Neural progenitor cell (in vitro differentiated cells): Measurements from ENCODE around the gene DCANP1. TPM values are rescaled to one million over a fixed set of nuclear protein-coding genes. Genes with fewer than 3 reads are reported as not detected.

Source experiments
- DNase-seq: peaks from one replicate; pipeline ENCODE4 v3.0.0-alpha.2; 2016; ENCODE audit warnings: low spot score
- H2AFZ ChIP-seq: fragments of 200-600 bp; sonication (generic); replicated peaks from 2 replicates; pipeline ENCODE4 v1.6.1; 2016; ENCODE audit warnings: antibody characterized with exemption
- H3F3A ChIP-seq: fragments of 200-600 bp; sonication (generic); 2 replicates; pipeline ENCODE4 v1.6.1; 2016; ENCODE audit warnings: antibody characterized with exemption, low read depth
- H3K27ac ChIP-seq: fragments of 200-600 bp; sonication (generic); 2 replicates; pipeline ENCODE4 v1.5.1; 2016; ENCODE audit warnings: mild to moderate bottlenecking
- H3K27me3 ChIP-seq: fragments of 200-600 bp; sonication (generic); 2 replicates; pipeline ENCODE4 v1.6.1; 2016; ENCODE audit warnings: mild to moderate bottlenecking, moderate library complexity
- H3K36me3 ChIP-seq: fragments of 200-600 bp; sonication (generic); 2 replicates; pipeline ENCODE4 v1.5.1; 2016
- H3K4me1 ChIP-seq: fragments of 200-600 bp; sonication (generic); 2 replicates; pipeline ENCODE4 v1.6.1; 2016; ENCODE audit warnings: mixed run types
- H3K4me2 ChIP-seq: fragments of 200-600 bp; sonication (generic); 2 replicates; pipeline ENCODE4 v1.6.1; 2016
- H3K4me3 ChIP-seq: fragments of 200-600 bp; sonication (generic); 2 replicates; pipeline ENCODE4 v1.5.1; 2016
- H3K79me2 ChIP-seq: fragments of 200-600 bp; sonication (generic); 2 replicates; pipeline ENCODE4 v1.6.1; 2016; ENCODE audit warnings: low read depth
- H3K9ac ChIP-seq: fragments of 200-600 bp; sonication (generic); 2 replicates; pipeline ENCODE4 v1.6.1; 2016
- H3K9me3 ChIP-seq: fragments of 200-600 bp; sonication (generic); 2 replicates; pipeline ENCODE4 v1.5.1; 2016; ENCODE audit warnings: low read depth
- H4K20me1 ChIP-seq: fragments of 200-600 bp; sonication (generic); 2 replicates; pipeline ENCODE4 v1.6.1; 2016; ENCODE audit warnings: low read depth
- H3K27ac Mint-ChIP-seq: 3 replicates; pipeline ENCODE4 v1.8.0; 2021; ENCODE audit warnings: mixed read lengths
- H3K27me3 Mint-ChIP-seq: 2 replicates; pipeline ENCODE4 v1.8.0; 2022; ENCODE audit warnings: low read depth, mild to moderate bottlenecking, inconsistent platforms, moderate library complexity, mixed read lengths; ENCODE audit not compliant: insufficient read depth
- H3K36me3 Mint-ChIP-seq: 3 replicates; pipeline ENCODE4 v1.8.0; 2021; ENCODE audit warnings: mixed read lengths
- H3K4me1 Mint-ChIP-seq: 3 replicates; pipeline ENCODE4 v1.8.0; 2021; ENCODE audit warnings: mixed read lengths
- H3K4me3 Mint-ChIP-seq: 3 replicates; pipeline ENCODE4 v1.8.0; 2021; ENCODE audit warnings: mild to moderate bottlenecking, moderate library complexity, mixed read lengths
- H3K9me3 Mint-ChIP-seq: 3 replicates; pipeline ENCODE4 v1.8.0; 2020; ENCODE audit warnings: mixed read lengths
- EZH2 ChIP-seq: fragments of 200-600 bp; sonication (generic); IDR thresholded peaks from 2 replicates; pipeline ENCODE4 v1.6.1; 2017; ENCODE audit warnings: antibody characterized with exemption, mild to moderate bottlenecking, moderate library complexity
- EZH2phosphoT487 ChIP-seq: fragments of 200-600 bp; sonication (generic); IDR thresholded peaks from 2 replicates; pipeline ENCODE4 v1.6.1; 2017; ENCODE audit warnings: antibody characterized with exemption
- total RNA-seq: library from RNA; depleted of rRNA; stranded (reverse); fragments of >200 nt; gene quantifications from 2 replicates; pipeline ENCODE4 v1.2.3, GENCODE V29; 2015; ENCODE audit warnings: low replicate concordance
- TF ChIP-seq, protein P1 (sequence below): fragments of 200-600 bp; sonication (generic); IDR thresholded peaks from 2 replicates; pipeline ENCODE4 v1.5.1; 2017; ENCODE audit warnings: antibody characterized with exemption, mild to moderate bottlenecking

DCANP1 gene
- total RNA-seq, 1 donor from 2014 or later = not detected

DNA sequence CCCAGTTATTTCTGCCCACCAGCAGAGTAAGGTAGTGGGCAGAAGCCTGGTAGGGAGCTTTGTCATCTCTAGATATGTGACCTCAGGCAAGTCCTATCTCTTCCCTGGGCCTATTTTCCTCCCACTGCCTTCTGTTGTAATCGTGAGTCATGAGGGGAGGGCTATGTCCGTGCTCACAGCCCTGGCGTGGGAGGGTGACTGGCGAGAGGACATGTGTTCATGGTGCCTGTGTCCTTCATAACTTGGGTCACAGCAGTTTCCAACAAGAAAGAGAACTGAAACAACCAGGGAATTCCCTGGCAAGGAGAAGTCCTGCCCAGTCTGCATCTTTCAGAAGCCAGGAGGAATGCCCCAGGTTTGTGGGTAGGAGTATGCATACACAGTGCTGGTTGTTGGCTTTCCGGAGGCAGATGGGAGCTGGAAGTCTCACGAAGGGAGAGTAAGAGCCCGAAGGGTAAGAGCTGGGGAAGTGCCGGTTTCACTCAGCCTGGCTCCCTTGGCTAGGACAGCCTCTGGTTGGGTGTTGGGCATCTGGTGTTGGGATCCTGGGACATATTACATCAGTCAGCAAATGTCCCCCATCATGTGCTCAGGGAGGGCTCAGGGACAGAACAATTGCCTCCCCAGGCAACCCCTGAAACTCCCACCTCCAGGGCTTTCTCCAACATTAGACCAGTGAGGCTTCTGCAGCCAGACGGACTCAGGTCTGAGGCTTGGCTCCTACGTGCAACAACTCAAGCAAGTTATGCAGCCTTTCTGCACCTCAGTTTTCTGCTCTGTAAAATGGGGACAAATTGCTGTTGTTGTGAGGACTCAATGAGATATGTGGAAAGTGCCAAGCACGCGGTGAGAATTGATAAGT, 9.3 kb upstream of the DCANP1 start:
- Histone ChIP-seq H3F3A (no peaks in the 10 kb centered on the region), H3K27ac (no peak overlapping the region), H3K36me3 (no peaks in the 10 kb centered on the region), H3K4me3 (no peak overlapping the region), H3K79me2 (no peaks in the 10 kb centered on the region), H3K27me3 (peaks cover 99% of the 10 kb centered on the region), H2AFZ (no peak overlapping the region), H3K9ac (no peak overlapping the region), H3K9me3 (no peaks in the 10 kb centered on the region), H3K4me2 (no peak overlapping the region), H3K4me1 (no peaks in the 10 kb centered on the region), H4K20me1 (no peaks in the 10 kb centered on the region)
- H3K27me3 Mint-ChIP-seq = peaks cover 14% of the 10 kb centered on the region
- no peaks in the 10 kb centered on the region for H3K4me1 Mint-ChIP-seq
- no peak for DNase-seq
- no peak overlapping the region for H3K27ac Mint-ChIP-seq
- TF ChIP-seq EZH2 (no peak), EZH2phosphoT487 (no peak)
- TF ChIP-seq, protein P1, sequence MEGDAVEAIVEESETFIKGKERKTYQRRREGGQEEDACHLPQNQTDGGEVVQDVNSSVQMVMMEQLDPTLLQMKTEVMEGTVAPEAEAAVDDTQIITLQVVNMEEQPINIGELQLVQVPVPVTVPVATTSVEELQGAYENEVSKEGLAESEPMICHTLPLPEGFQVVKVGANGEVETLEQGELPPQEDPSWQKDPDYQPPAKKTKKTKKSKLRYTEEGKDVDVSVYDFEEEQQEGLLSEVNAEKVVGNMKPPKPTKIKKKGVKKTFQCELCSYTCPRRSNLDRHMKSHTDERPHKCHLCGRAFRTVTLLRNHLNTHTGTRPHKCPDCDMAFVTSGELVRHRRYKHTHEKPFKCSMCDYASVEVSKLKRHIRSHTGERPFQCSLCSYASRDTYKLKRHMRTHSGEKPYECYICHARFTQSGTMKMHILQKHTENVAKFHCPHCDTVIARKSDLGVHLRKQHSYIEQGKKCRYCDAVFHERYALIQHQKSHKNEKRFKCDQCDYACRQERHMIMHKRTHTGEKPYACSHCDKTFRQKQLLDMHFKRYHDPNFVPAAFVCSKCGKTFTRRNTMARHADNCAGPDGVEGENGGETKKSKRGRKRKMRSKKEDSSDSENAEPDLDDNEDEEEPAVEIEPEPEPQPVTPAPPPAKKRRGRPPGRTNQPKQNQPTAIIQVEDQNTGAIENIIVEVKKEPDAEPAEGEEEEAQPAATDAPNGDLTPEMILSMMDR = no peak
- no peaks in the 10 kb centered on the region for H3K36me3 Mint-ChIP-seq
- H3K9me3 Mint-ChIP-seq = no peaks in the 10 kb centered on the region
- no peak overlapping the region for H3K4me3 Mint-ChIP-seq

DNA sequence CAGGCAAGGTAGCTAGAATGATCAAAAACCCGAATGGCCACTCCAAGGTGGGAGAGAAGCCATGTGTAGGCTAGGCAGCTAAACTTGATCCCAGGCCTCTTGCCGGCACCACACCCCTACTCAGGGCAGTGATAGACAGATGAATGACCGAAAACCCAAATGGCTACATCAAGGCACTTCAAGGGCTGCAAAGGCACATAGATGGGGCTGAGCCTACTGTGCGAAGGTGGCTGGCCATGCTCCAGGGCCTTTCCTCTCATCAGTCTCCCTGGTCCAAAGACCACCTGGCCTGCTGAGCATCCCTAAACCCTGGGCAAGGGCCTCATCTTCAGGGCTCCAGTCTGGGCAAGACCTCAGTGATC, 8.7 kb upstream of the DCANP1 start:
- TF ChIP-seq EZH2phosphoT487 = no peak
- TF ChIP-seq EZH2 = no peak
- TF ChIP-seq, protein P1 = no peak
- Mint-ChIP-seq H3K27ac (no peak overlapping the region), H3K4me3 (no peak overlapping the region), H3K36me3 (no peaks in the 10 kb centered on the region), H3K27me3 (peaks cover 14% of the 10 kb centered on the region), H3K9me3 (no peaks in the 10 kb centered on the region), H3K4me1 (peaks cover 1% of the 10 kb centered on the region)
- H3K9me3 ChIP-seq = no peaks in the 10 kb centered on the region
- no peak overlapping the region for H3K4me3 ChIP-seq
- no peak overlapping the region for H3K9ac ChIP-seq
- no peaks in the 10 kb centered on the region for H3K79me2 ChIP-seq
- no peaks in the 10 kb centered on the region for H3K36me3 ChIP-seq
- H3K27ac ChIP-seq = no peak overlapping the region
- H3K4me2 ChIP-seq = no peak overlapping the region
- peaks cover 93% of the 10 kb centered on the region for H3K27me3 ChIP-seq
- H2AFZ ChIP-seq = no peak overlapping the region
- no peaks in the 10 kb centered on the region for H3K4me1 ChIP-seq
- H3F3A ChIP-seq = no peaks in the 10 kb centered on the region
- DNase-seq = no peak
- no peaks in the 10 kb centered on the region for H4K20me1 ChIP-seq

DNA sequence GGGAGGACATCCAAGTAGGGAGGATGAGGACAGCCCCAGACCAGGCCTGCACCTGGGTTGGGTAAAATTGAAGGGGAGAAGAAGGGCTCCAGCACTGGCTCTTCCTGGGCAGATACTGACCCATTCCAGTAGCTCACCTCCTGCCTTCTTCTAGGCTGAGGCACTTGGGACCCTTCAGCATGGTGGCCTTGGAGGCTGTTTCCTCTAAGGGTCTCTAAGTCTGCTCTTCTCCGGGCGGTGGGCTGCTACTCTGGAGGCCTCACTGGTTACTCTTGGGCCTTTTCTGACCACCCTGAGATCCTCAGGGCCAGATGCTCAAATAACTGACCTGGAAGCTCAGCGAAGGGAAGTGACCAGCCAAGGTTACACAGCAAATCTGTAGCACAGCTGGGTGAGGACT, 7.8 kb upstream of the DCANP1 start:
- Histone ChIP-seq H3K4me1 (no peaks in the 10 kb centered on the region), H3K9ac (no peak overlapping the region), H3F3A (no peaks in the 10 kb centered on the region), H3K27me3 (peaks cover 84% of the 10 kb centered on the region), H3K4me3 (no peak overlapping the region), H3K27ac (no peak overlapping the region), H3K9me3 (no peaks in the 10 kb centered on the region), H3K36me3 (no peaks in the 10 kb centered on the region), H3K79me2 (no peaks in the 10 kb centered on the region), H3K4me2 (no peak overlapping the region), H2AFZ (no peak overlapping the region), H4K20me1 (no peaks in the 10 kb centered on the region)
- Mint-ChIP-seq H3K36me3 (no peaks in the 10 kb centered on the region), H3K4me3 (no peak overlapping the region), H3K9me3 (no peaks in the 10 kb centered on the region), H3K4me1 (peaks cover 11% of the 10 kb centered on the region), H3K27ac (no peak overlapping the region), H3K27me3 (peaks cover 9% of the 10 kb centered on the region)
- TF ChIP-seq, protein P1 = no peak
- no peak for TF ChIP-seq EZH2
- TF ChIP-seq EZH2phosphoT487 = no peak
- no peak for DNase-seq
